ENCODE results near the gene PDE6D. TPM values are rescaled to one million over a fixed set of nuclear protein-coding genes. Genes with fewer than 3 reads are reported as not detected.

Gene PDE6D
- total and polyA plus RNA-seq, 2 of the 13 experiments (the other 11 are each of a cell fraction or from before 2014, with no cell fraction given) = 14.1 to 23.2 TPM

DNA sequence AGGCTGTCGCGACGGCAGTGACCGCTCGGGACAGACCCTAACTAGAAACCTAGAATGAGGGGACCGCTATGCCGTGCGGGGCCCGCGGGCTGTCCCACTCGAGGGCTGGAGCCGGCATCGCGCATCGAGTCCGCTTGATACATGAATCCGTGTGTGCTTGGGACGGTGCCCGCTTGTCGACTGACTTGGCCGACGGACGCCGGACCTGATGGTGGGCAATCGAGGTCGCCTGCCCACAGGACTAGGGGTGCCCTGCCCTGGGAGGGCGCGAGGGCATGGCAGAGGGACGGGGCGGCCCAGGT is 73.5 kb downstream of the PDE6D start (continued):
- TF ChIP-seq ZNF839 (CRISPR knock-in tag; IDR thresholded peaks at IDR 0.05; ENCODE audit: borderline replicate concordance) (0 out of 2 replicates have a peak, but pooled peaks have one; percentile 25), TMF1 (CRISPR knock-in tag; IDR thresholded peaks at IDR 0.05; ENCODE audit: low read depth) (peak; percentile 83; the same call in 1 of the 2 replicates), ATAD3A (CRISPR knock-in tag; IDR thresholded peaks at IDR 0.05) (peak; percentile 41; the same call in 1 of the 2 replicates), PRPF4 (IDR thresholded peaks at IDR 0.05; ENCODE audit: low read depth, low read length, poor library complexity, severe bottlenecking) (peak; percentile 99), SRSF1 (optimal IDR thresholded peaks at IDR 0.05; ENCODE audit: low read depth, low read length) (peak; percentile 67), SP4 (CRISPR knock-in tag; IDR thresholded peaks at IDR 0.05) (0 out of 2 replicates have a peak, but pooled peaks have one; percentile 5), HDAC2 (CRISPR knock-in tag; IDR thresholded peaks at IDR 0.05) (0 out of 2 replicates have a peak, but pooled peaks have one; percentile 2), GZF1 (CRISPR knock-in tag; IDR thresholded peaks at IDR 0.05) (0 out of 2 replicates have a peak, but pooled peaks have one; percentile 8), ZNF879 (CRISPR knock-in tag; IDR thresholded peaks at IDR 0.05) (peak; percentile 65; the same call in 1 of the 2 replicates), ZFYVE20 (CRISPR knock-in tag; IDR thresholded peaks at IDR 0.05; ENCODE audit: borderline replicate concordance, low read depth) (peak; percentile 63; the same call in 1 of the 2 replicates), AHR (CRISPR knock-in tag; IDR thresholded peaks at IDR 0.05) (0 out of 2 replicates have a peak, but pooled peaks have one; percentile 19), NCOA1 (CRISPR knock-in tag; IDR thresholded peaks at IDR 0.05) (no peak), CHCHD3 (CRISPR knock-in tag; IDR thresholded peaks at IDR 0.05) (peak; percentile 13; the same call in 1 of the 2 replicates)
- TF ChIP-seq, protein P1, sequence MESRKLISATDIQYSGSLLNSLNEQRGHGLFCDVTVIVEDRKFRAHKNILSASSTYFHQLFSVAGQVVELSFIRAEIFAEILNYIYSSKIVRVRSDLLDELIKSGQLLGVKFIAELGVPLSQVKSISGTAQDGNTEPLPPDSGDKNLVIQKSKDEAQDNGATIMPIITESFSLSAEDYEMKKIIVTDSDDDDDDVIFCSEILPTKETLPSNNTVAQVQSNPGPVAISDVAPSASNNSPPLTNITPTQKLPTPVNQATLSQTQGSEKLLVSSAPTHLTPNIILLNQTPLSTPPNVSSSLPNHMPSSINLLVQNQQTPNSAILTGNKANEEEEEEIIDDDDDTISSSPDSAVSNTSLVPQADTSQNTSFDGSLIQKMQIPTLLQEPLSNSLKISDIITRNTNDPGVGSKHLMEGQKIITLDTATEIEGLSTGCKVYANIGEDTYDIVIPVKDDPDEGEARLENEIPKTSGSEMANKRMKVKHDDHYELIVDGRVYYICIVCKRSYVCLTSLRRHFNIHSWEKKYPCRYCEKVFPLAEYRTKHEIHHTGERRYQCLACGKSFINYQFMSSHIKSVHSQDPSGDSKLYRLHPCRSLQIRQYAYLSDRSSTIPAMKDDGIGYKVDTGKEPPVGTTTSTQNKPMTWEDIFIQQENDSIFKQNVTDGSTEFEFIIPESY (CRISPR knock-in tag; IDR thresholded peaks at IDR 0.05) = peak; percentile 96
- TF ChIP-seq, protein P2, sequence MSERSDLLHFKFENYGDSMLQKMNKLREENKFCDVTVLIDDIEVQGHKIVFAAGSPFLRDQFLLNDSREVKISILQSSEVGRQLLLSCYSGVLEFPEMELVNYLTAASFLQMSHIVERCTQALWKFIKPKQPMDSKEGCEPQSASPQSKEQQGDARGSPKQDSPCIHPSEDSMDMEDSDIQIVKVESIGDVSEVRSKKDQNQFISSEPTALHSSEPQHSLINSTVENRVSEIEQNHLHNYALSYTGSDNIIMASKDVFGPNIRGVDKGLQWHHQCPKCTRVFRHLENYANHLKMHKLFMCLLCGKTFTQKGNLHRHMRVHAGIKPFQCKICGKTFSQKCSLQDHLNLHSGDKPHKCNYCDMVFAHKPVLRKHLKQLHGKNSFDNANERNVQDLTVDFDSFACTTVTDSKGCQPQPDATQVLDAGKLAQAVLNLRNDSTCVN (CRISPR knock-in tag; IDR thresholded peaks at IDR 0.05; ENCODE audit: borderline replicate concordance) = no peak
- TF ChIP-seq, protein P3, sequence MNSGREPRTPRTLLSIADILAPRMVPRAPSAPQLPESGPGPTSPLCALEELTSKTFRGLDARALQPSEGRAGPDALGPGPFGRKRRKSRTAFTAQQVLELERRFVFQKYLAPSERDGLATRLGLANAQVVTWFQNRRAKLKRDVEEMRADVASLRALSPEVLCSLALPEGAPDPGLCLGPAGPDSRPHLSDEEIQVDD (CRISPR knock-in tag; IDR thresholded peaks at IDR 0.05; ENCODE audit: borderline replicate concordance) = peak; percentile 35; the same call in 1 of the 2 replicates
- TF ChIP-seq, protein P4, sequence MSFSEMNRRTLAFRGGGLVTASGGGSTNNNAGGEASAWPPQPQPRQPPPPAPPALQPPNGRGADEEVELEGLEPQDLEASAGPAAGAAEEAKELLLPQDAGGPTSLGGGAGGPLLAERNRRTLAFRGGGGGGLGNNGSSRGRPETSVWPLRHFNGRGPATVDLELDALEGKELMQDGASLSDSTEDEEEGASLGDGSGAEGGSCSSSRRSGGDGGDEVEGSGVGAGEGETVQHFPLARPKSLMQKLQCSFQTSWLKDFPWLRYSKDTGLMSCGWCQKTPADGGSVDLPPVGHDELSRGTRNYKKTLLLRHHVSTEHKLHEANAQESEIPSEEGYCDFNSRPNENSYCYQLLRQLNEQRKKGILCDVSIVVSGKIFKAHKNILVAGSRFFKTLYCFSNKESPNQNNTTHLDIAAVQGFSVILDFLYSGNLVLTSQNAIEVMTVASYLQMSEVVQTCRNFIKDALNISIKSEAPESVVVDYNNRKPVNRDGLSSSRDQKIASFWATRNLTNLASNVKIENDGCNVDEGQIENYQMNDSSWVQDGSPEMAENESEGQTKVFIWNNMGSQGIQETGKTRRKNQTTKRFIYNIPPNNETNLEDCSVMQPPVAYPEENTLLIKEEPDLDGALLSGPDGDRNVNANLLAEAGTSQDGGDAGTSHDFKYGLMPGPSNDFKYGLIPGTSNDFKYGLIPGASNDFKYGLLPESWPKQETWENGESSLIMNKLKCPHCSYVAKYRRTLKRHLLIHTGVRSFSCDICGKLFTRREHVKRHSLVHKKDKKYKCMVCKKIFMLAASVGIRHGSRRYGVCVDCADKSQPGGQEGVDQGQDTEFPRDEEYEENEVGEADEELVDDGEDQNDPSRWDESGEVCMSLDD (CRISPR knock-in tag; IDR thresholded peaks at IDR 0.05; ENCODE audit: borderline replicate concordance) = no peak
